ENCODE measurements around the gene AFTPH.
A peak's percentile ranks its signal among the peaks of the same experiment; 100 is the strongest.

Gene AFTPH

GRCh38 chr2:64593035-64593655 is 69.0 kb downstream of the AFTPH start:
- no peak for DNase-seq (ENCODE audit: low spot score)

- no peak for DNase-seq (ENCODE audit: low spot score)
Observed at GRCh38 chr2:64594226-64594989, 70.3 kb downstream of the AFTPH start.

GRCh38 chr2:64595397-64596176 is 71.5 kb downstream of the AFTPH start:
- no peak for DNase-seq (ENCODE audit: low spot score)

GRCh38 chr2:64598226-64598625 is 74.1 kb downstream of the AFTPH start:
- DNase-seq (ENCODE audit: low spot score) = no peak

- no peak for DNase-seq (ENCODE audit: low spot score)
Observed at GRCh38 chr2:64599469-64599868, 75.3 kb downstream of the AFTPH start.

- DNase-seq (ENCODE audit: low spot score) = no peak
Observed at GRCh38 chr2:64601034-64601754, 77.1 kb downstream of the AFTPH start.

- no peak for DNase-seq (ENCODE audit: low spot score)
Observed at GRCh38 chr2:64601785-64602391, 77.8 kb downstream of the AFTPH start.

- DNase-seq (ENCODE audit: low spot score) = no peak
Observed at GRCh38 chr2:64602436-64602835, 78.3 kb downstream of the AFTPH start.

GRCh38 chr2:64604155-64604554 is 80.0 kb downstream of the AFTPH start:
- DNase-seq (ENCODE audit: low spot score) = no peak

GRCh38 chr2:64605026-64605471 is 80.9 kb downstream of the AFTPH start:
- DNase-seq (ENCODE audit: low spot score) = no peak

- DNase-seq (ENCODE audit: low spot score) = no peak
Observed at GRCh38 chr2:64605991-64606478, 81.9 kb downstream of the AFTPH start.

GRCh38 chr2:64606479-64607363 is 82.6 kb downstream of the AFTPH start:
- peak; percentile 93 for DNase-seq (ENCODE audit: low spot score)

- no peak for DNase-seq (ENCODE audit: low spot score)
Observed at GRCh38 chr2:64607381-64608304, 83.5 kb downstream of the AFTPH start.

- DNase-seq (ENCODE audit: low spot score) = no peak
Observed at GRCh38 chr2:64608867-64609226, 84.7 kb downstream of the AFTPH start.

- DNase-seq (ENCODE audit: low spot score) = peak; percentile 61
Observed at GRCh38 chr2:64609227-64609941, 85.3 kb downstream of the AFTPH start.

GRCh38 chr2:64609942-64610281 is 85.8 kb downstream of the AFTPH start:
- DNase-seq (ENCODE audit: low spot score) = no peak

GRCh38 chr2:64610316-64610855 is 86.3 kb downstream of the AFTPH start:
- DNase-seq (ENCODE audit: low spot score) = no peak

GRCh38 chr2:64612575-64613195 is 88.6 kb downstream of the AFTPH start:
- no peak for DNase-seq (ENCODE audit: low spot score)

Data from activated CD4-positive, alpha-beta T cell treated with anti-CD3 and anti-CD28 coated beads, Interleukin-2, Interleukin-4, amounts not matched to agents 100 ng/mL and 50 ng/mL, durations not matched to agents 16 hours and 8 hours (primary cell).